Fibroblast of pulmonary artery (primary cell): Measurements from ENCODE around the gene ZBTB21.

Source experiments
- DNase-seq: peaks from one replicate; pipeline ENCODE4 v3.0.0-alpha.2; 2010; ENCODE audit warnings: low read depth
- H3K4me3 ChIP-seq: replicated peaks from 2 replicates; pipeline ENCODE4 v1.5.1; 2011; ENCODE audit warnings: low read depth, mild to moderate bottlenecking, control low read depth, low read length, moderate library complexity
- CTCF ChIP-seq: IDR thresholded peaks from 2 replicates; pipeline ENCODE4 v1.5.1; 2011; ENCODE audit warnings: mild to moderate bottlenecking, control low read depth, low read length, inconsistent platforms; ENCODE audit errors: missing control alignments

The ZBTB21 gene

GRCh38 chr21:41948078-41948895 is 61.9 kb downstream of the ZBTB21 start:
- no peak for TF ChIP-seq CTCF
- H3K4me3 ChIP-seq, result no peak overlapping the region
- peak; percentile 50 for DNase-seq

GRCh38 chr21:41945982-41946381 is 64.2 kb downstream of the ZBTB21 start:
- H3K4me3 ChIP-seq, result no peak overlapping the region
- DNase-seq, result no peak
- TF ChIP-seq CTCF, result no peak

- H3K4me3 ChIP-seq, result no peak overlapping the region
- TF ChIP-seq CTCF, result no peak
- no peak for DNase-seq
Observed at GRCh38 chr21:41943851-41944250, 66.3 kb downstream of the ZBTB21 start.

GRCh38 chr21:41942457-41942856 is 67.7 kb downstream of the ZBTB21 start:
- no peak for TF ChIP-seq CTCF
- no peak for DNase-seq
- H3K4me3 ChIP-seq, result no peak overlapping the region

- no peak overlapping the region for H3K4me3 ChIP-seq
- no peak for DNase-seq
- no peak for TF ChIP-seq CTCF
Observed at GRCh38 chr21:41941941-41942340, 68.2 kb downstream of the ZBTB21 start.

GRCh38 chr21:41940431-41940830 is 69.7 kb downstream of the ZBTB21 start:
- no peak overlapping the region for H3K4me3 ChIP-seq
- TF ChIP-seq CTCF, result no peak
- no peak for DNase-seq

GRCh38 chr21:41939391-41939790 is 70.8 kb downstream of the ZBTB21 start:
- H3K4me3 ChIP-seq, result no peak overlapping the region
- no peak for DNase-seq
- TF ChIP-seq CTCF, result no peak
